Fibroblast of the conjunctiva (primary cell): ENCODE measurements around the gene TSGA10.
"Not testable (repeated sequence)": the region's sequence is repeated elsewhere in the genome, so short reads cannot be mapped to it uniquely, and the experiment has no call there.

Source experiments
- DNase-seq: peaks from one replicate; pipeline ENCODE4 v3.0.0-alpha.2; 2010; ENCODE audit warnings: low read depth

Gene TSGA10, protein sequence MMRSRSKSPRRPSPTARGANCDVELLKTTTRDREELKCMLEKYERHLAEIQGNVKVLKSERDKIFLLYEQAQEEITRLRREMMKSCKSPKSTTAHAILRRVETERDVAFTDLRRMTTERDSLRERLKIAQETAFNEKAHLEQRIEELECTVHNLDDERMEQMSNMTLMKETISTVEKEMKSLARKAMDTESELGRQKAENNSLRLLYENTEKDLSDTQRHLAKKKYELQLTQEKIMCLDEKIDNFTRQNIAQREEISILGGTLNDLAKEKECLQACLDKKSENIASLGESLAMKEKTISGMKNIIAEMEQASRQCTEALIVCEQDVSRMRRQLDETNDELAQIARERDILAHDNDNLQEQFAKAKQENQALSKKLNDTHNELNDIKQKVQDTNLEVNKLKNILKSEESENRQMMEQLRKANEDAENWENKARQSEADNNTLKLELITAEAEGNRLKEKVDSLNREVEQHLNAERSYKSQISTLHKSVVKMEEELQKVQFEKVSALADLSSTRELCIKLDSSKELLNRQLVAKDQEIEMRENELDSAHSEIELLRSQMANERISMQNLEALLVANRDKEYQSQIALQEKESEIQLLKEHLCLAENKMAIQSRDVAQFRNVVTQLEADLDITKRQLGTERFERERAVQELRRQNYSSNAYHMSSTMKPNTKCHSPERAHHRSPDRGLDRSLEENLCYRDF

DNA sequence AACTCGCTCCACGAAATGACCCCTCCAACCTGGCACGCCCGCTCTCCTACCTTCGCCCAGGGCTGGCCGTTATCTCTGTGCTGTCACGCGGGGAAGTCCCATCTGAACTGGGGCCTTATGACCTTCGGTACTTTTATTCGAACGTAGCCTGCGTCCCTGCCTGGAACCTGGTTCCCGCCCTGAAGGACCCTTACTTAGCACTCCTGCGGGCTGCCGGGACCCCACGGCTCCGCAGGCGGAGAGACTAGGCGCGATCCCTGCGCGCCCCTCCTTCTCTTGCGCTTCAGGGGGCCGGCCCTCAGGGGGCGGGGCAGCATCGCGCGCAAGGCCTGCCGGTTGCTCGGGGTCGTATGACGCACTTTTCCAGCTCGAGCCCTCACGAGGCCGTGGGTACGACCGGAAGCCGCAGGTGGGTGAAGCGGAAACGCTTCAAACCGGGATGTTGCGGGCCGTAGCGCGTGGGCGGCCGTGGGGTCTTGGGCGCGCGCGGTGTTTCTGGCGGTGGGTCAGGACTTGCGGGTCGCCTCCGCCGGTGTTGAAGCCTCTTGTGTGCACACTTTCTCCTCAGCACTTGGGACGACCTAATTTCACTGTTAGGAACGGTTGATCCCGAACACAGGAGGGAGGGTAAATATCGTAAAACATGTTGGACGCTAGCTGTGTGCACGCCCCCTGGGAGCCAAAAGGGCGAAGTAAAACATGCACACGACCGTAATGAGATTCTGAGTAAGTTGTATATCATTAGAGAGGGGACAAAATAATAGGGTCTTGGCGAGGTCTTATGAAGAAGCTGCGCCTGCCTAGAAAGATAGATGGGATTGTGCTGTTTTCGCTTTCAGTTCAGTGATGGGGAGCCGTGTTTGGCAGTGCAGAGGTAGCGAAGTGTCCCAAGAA is at the start of gene TSGA10, which contains the start of gene LIPT1:
Gene TSGA10 (minus strand): TSS at position 300 of the 894 bp plus-strand sequence. CDS start 45,503 bp downstream, outside the sequence.
Gene LIPT1 (plus strand): TSS at position 325 of the 894 bp plus-strand sequence. CDS start 6,991 bp downstream, outside the sequence.
- DNase-seq = peak; percentile 80

DNA sequence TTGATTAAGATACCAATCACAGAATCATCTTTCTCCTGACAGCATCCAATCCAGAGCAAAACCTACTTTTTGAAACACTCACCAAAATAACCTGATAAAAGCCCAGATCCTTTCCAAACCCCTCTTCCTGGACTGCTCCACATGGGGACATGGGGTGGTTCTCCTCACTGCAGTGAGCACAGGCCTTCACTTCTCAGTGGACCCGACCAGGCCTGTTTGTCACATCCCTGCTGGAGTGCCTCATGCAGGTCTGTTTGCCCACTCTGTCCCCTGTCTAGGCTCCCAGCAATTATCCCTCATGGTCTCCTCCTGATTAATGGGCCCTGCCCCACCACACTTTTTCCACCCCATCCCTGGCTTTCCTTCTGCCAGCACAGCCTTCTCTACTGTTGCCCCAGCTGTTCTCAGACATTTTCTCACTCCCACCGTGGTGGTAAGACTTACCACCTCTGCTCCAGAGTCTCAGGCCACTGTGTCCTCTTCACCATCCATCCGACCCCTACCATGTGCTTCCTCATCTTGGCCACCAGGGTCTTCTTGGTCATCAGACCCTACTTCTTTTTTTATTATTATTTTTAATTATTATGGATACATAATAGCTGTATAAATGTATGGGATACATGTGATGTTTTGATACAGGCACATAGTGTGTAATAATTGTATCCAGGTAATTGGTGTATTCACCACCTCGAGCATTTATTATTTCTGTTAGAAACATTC is 47.4 kb upstream of the TSGA10 start:
- DNase-seq = no peak

- no peak for DNase-seq
Measured at GRCh38 chr2:99200076-99200800, 45.5 kb upstream of the TSGA10 start.

DNA sequence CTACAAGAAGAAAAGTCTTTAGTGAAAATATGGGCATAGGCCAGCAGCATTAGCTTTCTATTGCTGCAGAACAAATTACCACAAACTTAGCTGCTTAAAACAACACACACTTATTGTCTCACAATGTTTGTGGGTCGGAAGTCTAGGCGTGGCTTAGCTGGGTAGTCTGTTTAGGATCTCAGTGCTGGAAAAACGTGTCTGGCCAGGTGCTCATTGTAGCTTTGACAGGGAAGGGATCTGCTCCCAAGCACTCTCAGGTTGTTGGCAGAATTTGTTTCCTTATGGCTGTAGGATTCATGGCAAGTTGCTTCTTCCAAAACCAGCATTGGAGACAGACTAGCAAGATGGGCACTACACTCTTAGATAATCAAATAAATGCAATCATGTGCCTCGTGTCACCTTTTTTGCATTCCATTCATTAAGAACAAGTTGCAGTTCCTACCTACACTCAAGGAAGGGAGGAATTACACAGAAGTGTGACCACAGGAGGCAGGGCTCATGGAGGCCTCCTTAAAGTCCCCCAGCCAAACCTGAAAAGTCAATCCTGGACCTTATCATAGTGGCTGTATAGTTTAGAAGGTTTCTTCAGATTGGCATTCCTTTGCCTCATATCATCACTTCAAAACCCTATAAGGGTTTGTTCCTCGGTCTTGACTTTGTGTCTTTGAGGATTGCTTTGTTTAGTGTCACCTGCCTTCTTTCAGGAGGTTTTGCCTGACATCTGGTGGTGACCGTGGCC is 43.5 kb upstream of the TSGA10 start:
- DNase-seq = no peak

DNA sequence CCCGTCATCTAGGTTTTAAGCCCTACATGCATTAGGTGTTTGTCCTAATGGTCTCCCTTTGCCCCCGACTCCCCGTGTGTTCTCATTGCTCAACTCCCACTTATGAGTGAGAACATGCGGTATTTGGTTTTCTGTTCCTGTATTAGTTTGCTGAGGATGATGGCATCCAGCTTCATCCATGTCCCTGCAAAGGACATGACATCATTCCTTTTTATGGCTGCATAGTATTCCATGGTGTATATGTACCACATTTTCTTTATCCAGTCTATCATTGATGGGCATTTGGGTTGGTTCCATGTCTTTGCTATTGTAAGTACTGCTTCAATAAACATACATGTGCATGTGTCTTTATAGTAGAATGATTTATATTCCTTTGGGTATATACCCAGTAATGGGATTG is 37.6 kb upstream of the TSGA10 start:
- not testable (repeated sequence) for DNase-seq

DNA sequence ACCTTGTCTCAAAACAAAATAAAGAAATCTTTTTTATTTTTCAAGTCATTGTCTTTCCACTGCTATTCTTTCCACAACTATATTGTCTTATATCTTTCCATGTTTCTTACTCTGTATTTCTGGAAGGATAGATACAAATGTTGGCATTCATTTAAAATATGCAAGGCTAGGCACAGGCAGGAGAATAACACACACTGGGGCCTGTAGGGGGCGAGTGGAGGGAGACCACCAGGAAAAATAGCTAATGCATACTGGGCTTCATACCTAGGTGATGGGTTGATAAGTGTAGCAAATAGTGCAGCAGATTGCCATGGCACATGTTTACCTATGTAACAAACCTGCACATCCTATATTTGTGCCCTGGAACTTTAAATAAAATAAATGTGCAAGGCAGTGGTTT is 35.8 kb upstream of the TSGA10 start:
- DNase-seq = no peak

- DNase-seq = no peak
Measured at GRCh38 chr2:99188357-99188756, 33.6 kb upstream of the TSGA10 start.

DNA sequence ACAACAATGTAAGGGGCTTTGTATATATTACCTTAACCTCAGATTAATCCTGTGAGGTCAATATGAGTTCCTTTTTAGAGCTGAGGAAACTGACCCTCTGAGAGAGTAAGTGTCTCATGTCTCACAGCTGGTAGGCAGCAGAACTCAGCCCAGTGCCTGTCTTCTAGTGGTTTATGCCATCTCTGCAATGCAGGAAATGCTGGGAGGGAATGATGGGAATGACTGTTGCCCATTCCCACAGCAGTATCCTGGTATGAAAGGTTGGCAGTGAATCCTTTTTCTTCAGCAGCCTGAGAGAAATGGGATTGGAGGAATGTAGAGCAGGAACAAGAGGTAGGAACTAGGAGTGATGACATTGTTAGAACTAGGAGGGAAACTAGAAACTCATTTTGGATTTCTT is 32.3 kb upstream of the TSGA10 start:
- no peak for DNase-seq

DNA sequence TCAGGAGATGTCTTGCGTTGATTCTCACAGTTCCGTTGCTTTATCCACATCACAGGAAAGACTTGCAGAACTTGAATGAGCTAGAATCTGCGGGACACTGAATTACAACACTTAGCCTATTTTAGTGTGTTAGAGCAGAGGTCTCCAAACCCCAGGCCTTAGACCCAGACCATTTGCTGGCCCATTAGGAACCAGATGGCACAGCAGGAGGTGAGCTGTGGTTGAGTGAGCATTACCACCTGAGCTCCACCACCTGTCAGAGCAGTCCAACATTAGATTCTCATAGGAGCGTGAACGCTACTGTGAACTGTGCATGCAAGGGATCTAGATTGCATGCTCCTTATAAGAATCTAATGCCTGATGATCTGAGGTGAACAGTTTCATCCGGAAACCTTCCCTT is 30.1 kb upstream of the TSGA10 start:
- DNase-seq = no peak

GRCh38 chr2:99183025-99183424 is 28.3 kb upstream of the TSGA10 start:
- DNase-seq = no peak

DNA sequence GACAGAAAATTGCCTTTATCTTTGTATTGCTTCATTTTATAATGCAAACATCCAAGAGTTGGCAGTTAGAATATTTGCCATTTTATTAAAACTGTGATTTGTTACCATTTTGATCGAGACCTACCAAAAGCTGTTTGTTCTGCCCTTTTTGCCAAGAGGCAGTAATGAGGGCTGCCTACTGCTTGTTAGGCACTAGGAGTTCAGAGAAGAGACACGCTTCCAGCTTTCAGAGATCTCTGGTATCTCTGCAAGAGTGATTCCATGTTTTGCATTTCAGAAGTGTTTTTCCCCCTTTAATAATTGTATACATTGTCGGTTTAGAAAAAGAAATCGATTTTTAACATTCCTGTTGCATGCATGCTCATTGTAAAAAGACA is 26.9 kb upstream of the TSGA10 start:
- DNase-seq = no peak

DNA sequence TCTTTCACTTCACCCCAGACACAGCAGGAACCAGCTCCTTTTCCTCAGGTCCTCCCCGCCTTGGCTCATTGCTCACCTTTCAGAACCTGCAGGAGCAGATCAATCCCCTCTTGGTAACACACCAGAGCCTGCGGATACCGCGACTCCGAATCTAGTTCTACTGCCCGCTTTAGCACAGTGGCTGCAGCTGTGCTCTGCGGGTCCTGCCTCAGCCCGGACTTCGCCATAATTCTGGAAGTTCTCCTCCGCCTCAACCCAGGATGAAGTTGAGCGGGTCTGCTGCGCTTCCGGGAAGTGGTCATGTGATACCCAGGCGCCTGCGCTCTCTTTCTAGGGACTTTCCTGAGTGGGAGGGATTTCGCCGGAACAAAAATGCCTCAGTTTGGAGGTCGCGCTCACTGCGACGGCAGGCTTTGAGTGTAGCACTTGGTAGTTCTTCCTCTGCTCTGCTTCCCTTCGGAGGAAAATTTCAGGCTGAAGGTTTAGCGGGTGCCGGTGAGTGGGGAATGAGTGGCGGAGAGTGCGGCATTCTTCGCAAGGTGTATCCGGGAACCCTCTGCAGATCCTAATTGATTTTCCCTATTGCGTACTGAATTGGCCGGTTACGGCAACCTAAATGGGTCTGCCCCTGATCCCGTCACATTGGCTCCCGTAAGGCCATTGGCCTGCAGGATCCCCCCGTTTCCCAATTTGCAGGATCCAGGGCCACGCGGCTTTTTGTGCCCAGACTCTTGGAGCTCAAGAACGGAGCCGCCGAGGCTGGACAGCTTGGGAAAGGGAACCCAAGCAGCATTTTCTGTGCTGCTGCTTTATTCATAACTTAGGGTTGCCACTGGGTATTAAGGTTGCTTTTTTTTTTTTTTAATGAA is 26.2 kb upstream of the TSGA10 start, which contains the start of the genes MITD1 and MRPL30:
Gene MITD1 (minus strand): TSS at position 304 of the 869 bp plus-strand sequence. CDS start 77 bp downstream, at position 227.
Gene MRPL30 (plus strand): TSS at position 430 of the 869 bp plus-strand sequence. CDS start 5,020 bp downstream, outside the sequence.
- peak; percentile 88 for DNase-seq

- DNase-seq = no peak
Measured at GRCh38 chr2:99171377-99172140, 16.8 kb upstream of the TSGA10 start.

DNA sequence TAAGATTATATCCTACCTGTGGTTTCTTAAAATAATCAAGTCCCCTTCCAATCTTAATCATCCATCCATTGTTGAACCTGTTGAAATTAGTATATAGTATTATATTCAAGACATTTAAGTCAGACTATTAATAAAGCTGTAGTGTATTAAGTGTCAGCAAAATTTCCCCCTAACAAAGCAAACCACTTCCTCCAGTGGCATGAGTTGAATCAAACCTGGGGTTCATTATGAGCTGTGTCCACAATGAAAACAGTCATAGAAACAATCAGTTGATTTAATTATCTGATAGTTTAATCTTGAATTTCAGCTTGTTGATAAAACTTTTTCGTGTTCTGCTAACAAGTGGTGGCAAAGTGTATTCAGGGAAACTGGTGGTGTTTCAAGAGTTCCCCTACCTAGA is 14.8 kb upstream of the TSGA10 start:
- DNase-seq = no peak

- DNase-seq = no peak
Measured at GRCh38 chr2:99166218-99166617, 11.5 kb upstream of the TSGA10 start.

- DNase-seq = no peak
Measured at GRCh38 chr2:99159594-99159993, 4.9 kb upstream of the TSGA10 start.

- no peak for DNase-seq
Measured at GRCh38 chr2:99158599-99158998, 3.9 kb upstream of the TSGA10 start.

- no peak for DNase-seq
Measured at GRCh38 chr2:99156891-99157290, 2.1 kb upstream of the TSGA10 start.
